Hair follicle dermal papilla cell (primary cell): ENCODE results near the gene UBQLN3. TPM values are rescaled to one million over a fixed set of nuclear protein-coding genes. Genes with fewer than 3 reads are reported as not detected.

Experiments used
- total RNA-seq: library from RNA; depleted of rRNA; stranded (reverse); fragments of >200 nt; gene quantifications from 2 replicates; pipeline ENCODE4 v1.2.3, GENCODE V29; 2012

Gene UBQLN3
- 0.12 and 0.16 TPM in 2 replicates for total RNA-seq

GRCh38 chr11:5509803-5510202, at the start of gene UBQLN3:
Gene UBQLN3 (minus strand): TSS chr11:5509957. CDS start chr11:5509558, 399 bp downstream.

GRCh38 chr11:5548440-5548839, 38.7 kb upstream of the UBQLN3 start, which contains the start of gene OR52H1:
Gene OR52H1 (minus strand): TSS chr11:5548540. CDS start chr11:5545505, 3,035 bp downstream.

GRCh38 chr11:5516599-5516998, 6.8 kb upstream of the UBQLN3 start, which contains the start of gene UBQLNL:
Gene UBQLNL (minus strand): TSS chr11:5516699. CDS start chr11:5516441, 258 bp downstream.

GRCh38 chr11:5488385-5488784, 21.4 kb downstream of the UBQLN3 start, which contains the start of gene OR52D1:
Gene OR52D1 (plus strand): TSS chr11:5488685. CDS start chr11:5488707, 22 bp downstream.

Other genes with a start within 250 kb of the UBQLN3 start
- not detected in 2 replicates for gene HBE1, start 240.0 kb downstream of the UBQLN3 start, total RNA-seq
- gene OR51B4, start 208.0 kb downstream of the UBQLN3 start, total RNA-seq, result not detected in 2 replicates
- not detected in 2 replicates for gene OR51B2, start 185.7 kb downstream of the UBQLN3 start, total RNA-seq
- 0.32 TPM in 1 of 2 replicates, not detected in the other for gene OR51B5, start 166.4 kb downstream of the UBQLN3 start, total RNA-seq
- not detected in 2 replicates for gene OR51B6, start 158.4 kb downstream of the UBQLN3 start, total RNA-seq
- gene OR51M1, start 126.1 kb downstream of the UBQLN3 start, total RNA-seq, result not detected in 2 replicates
- not detected in 2 replicates for gene OR51Q1, start 87.8 kb downstream of the UBQLN3 start, total RNA-seq
- not detected in 2 replicates for gene OR51I1, start 68.4 kb downstream of the UBQLN3 start, total RNA-seq
- not detected in 2 replicates for gene OR51I2, start 60.6 kb downstream of the UBQLN3 start, total RNA-seq
- gene OR52D1, start 21.3 kb downstream of the UBQLN3 start, total RNA-seq, result not detected in 2 replicates
- gene UBQLNL, start 6.7 kb upstream of the UBQLN3 start, total RNA-seq, result 0.32 and 0.49 TPM in 2 replicates
- gene OR52H1, start 38.6 kb upstream of the UBQLN3 start, total RNA-seq, result 0.81 TPM in 1 of 2 replicates, not detected in the other
- not detected in 2 replicates for gene OR52B6, start 70.9 kb upstream of the UBQLN3 start, total RNA-seq
- gene TRIM6, start 86.7 kb upstream of the UBQLN3 start, total RNA-seq, result 4.5 and 8.3 TPM in 2 replicates
- gene TRIM34, start 115.0 kb upstream of the UBQLN3 start, total RNA-seq, result 6.8 and 11.2 TPM in 2 replicates
- gene TRIM5, start 175.1 kb upstream of the UBQLN3 start, total RNA-seq, result 30.7 and 32.6 TPM in 2 replicates
- 143 and 164 TPM in 2 replicates for gene TRIM22, start 179.8 kb upstream of the UBQLN3 start, total RNA-seq
- 0.12 TPM in 1 of 2 replicates, not detected in the other for gene OR56B1, start 226.5 kb upstream of the UBQLN3 start, total RNA-seq
- gene OR52N4, start 244.3 kb upstream of the UBQLN3 start, total RNA-seq, result not detected in 2 replicates